ENCODE data around the gene BHLHE41.

Gene BHLHE41

GRCh38 chr12:26077915-26078702, 46.7 kb downstream of the BHLHE41 start:
- DNase-seq (ENCODE audit: low spot score), result no peak
